NCI-H774 (cell line): ENCODE measurements around the gene GPRIN1.
"Not testable (repeated sequence)": the region's sequence is repeated elsewhere in the genome, so short reads cannot be mapped to it uniquely, and the experiment has no call there.

ENCODE experiments used
- DNase-seq: peaks from one replicate; lab custom pipeline; 2025; lab: John Stamatoyannopoulos, UW

The GPRIN1 gene

DNA sequence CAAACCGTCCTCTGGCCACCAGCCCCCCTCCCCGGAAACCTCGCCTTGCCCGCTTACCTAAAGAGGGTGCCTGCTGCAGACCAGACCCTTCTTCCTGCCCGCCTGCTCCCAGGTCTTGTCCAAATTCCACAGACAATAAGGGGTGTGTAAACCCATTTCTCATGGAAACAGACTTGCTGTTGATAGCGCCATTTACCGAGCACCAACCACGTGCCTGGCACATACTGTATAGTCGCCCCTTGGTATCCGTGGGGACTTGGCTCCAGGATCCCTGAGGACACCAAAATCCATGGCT, 35.7 kb downstream of the GPRIN1 start:
- no peak for DNase-seq

DNA sequence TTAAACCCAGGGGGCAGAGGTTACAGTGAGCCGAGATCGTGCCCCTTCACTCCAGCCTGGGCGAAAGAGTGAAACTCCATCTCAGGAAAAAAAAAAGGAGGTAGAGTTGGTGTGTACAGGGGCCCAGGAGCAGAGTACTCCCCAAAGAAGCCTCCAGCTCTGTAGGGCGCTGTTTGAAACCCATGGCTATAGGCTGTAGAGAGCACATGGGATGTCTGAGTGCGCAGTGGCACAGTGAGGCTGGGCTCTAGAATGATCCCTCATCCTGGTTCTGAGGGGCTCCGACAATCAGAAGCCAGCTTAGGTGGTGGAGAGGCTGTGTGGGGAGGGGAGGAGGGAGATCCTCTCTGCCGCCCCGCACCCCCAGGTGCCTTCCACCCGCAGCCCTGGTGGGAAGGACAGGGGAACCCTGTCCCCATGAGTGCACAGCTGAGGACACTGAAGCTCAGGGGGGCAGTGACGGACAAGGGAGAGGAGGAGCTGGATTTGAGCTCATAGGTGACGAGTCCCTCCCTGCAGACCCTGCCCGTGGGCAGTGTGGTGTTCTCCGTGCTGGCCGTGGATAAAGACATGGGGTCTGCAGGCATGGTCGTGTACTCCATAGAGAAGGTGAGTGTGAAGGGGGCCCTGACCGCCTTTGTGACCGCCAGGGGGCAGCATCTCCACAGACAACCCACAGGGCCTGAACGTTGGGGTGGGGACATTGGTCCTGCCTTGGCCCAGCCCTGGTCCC, 36.2 kb downstream of the GPRIN1 start:
- DNase-seq = peak; percentile 21

DNA sequence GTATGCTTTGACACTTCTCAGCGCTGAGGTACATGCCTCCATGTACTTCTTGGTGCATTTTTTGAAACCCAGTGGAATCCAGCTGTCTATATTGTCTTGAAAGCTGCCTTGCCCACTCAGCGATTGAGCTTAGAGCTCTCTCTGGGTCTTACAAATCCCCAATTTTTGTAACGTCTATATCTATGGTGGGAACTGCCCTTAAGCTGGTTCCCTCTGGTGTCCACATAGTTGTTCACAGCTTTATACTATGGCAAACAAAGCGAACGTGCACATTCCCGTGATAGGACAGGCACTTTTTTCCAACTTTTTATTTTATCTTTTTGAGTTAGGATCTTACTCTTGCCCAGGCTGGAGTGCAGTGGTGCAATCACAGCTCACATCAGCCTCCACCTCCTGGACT, 39.9 kb downstream of the GPRIN1 start:
- no peak for DNase-seq

DNA sequence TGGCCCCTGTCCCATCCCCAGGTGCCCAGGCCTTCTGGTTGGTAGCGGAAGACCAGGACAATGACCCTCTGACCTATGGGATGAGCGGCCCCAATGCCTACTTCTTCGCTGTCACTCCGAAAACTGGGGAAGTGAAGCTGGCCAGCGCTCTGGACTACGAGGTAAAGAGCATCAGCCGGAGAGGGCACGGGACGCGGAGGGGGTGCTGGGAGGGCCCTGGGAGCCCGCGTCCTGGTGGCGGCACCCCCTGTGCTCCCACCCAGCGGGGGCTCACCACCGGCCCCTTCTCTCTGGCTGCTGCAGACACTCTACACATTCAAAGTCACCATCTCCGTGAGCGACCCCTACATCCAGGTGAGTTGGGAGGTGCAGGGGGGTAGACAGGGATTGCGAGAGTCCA, 41.3 kb downstream of the GPRIN1 start:
- DNase-seq = no peak

DNA sequence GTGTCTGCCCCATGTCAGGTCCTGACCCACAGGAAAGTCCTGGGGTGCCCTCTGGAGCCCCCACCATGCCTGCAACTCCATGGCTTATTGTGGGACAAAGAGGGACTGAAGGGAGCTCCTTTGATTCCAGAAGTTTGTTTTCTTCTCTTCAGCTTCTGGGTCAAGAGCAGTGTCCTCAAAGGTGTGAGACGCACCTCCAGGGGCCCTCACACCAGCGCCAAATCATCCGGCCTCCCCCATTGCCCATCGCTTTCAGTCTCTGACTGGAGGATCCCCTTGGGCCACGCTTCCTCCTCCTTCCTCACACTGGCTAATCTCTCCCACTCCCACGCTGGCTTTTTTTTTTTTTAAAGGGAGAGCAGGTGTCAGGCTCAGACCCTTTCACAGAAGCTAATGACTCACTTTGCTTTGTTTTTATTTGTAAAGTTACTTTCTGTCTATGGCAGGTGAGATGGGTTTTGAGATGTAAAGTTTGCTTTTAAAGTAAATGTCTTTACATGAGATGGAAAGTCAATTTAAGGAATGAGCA, 44.1 kb downstream of the GPRIN1 start:
- no peak for DNase-seq

DNA sequence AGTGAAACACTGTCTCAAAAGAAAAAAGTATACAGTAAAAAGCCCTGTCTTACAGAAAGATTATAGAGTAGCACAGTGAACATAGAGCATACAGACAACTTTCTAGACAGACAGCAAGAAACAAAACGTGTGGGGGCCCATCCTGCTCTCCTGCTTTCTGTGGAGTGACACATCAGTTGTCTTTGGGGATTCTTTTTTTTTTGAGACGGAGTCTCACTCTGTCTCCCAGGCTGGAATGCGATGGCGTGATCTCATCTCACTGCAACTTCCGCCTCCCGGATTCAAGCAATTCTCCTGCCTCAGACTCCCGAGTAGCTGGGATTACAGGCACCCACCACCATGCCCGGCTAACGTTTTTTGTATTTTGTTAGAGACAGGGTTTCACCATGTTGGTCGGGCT, 46.0 kb downstream of the GPRIN1 start:
- DNase-seq = no peak

DNA sequence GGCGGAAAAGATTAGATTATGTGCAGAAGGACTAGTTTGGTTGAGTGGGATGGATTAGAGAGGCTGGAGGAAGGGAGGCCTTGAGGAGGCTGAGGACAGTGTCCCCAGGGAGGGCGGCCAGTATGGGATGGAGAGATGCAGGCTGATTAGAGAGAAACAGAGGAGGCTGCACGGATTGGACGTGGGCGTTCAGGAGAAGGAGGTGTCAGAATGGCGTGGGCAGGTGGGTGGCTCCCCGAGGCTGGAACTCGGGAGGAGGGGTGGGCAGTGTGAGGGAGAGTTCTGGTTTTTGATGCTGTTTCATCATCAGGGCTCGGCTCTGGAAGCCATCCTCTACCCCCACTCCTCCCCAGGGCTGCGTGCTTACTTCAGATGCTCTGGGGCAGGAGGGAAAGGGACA, 47.8 kb downstream of the GPRIN1 start:
- DNase-seq = no peak

DNA sequence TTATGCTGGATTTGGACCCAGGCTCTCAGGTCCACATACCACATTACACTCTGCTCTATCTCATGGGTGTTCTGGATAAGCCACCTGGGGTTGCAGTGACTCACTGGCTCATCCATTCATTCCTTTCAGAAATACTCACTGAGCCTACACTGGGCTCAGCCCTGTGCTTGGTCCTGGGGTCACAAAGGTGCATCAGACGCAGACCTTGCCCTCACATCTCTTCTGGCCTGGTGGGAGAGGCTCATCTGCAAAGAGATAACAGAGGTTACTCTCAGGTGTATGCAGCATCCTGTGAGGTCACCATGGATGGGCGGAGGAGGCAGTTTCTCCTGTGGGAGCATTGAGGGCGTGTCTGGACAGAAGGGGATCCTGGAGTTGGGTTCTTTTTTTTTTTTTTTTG, 48.7 kb downstream of the GPRIN1 start:
- no peak for DNase-seq

DNA sequence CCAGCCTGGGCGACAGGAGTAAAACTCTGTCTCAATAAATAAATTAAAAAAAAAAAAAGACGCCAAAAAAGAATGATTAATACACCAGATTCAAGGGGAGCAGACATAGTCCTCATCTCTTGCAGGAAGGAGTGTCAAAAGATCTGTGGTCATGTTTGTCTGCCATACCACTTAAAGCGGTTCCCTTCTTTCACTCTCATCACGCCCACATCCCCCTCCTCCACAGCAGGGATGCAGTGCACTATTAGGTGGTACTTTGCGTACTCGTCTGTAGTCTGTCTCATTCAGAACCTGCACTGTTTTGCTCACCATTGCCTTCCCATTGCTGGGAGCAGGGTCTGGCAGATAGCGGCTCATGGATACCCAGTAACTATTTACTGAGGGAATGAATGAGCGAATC, 49.6 kb downstream of the GPRIN1 start:
- no peak for DNase-seq

DNA sequence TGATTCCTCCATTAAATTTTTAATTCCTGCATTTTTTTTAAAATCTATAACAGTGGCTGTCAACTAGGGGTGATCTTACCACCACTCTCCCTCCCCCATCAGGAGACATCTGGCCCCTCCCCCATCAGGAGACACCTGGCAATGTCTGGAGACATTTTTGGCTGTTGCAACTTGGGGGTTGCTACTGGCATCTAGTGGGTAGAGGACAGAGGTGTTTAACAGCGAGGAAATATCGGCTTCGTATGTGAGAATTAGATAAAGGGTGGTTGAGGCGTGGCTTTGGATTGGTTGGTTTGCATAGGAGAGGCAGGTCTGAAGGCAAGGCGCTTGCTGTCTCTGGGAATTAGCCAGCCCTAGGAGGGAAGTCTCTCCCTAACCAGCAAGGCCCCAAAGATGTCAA, 50.3 kb downstream of the GPRIN1 start:
- DNase-seq = no peak

DNA sequence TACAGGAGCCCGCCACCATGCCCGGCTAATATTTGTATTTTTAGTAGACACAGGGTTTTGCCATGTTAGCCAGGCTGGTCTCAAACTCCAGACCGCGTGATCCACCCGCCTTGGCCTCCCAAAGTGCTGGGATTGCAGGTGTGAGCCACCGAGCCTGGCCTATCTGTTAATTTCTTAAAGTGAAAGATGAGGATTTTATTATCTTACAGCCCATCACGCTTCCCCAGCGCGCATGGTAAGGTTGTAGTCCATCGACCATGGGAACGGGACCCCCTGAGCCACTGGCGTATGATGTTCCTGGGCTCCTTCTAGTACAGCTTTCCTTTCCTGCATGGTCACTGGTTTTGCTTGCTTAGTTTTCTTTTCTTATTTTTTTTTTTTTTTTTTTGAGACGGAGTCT, 52.1 kb downstream of the GPRIN1 start:
- DNase-seq = no peak

DNA sequence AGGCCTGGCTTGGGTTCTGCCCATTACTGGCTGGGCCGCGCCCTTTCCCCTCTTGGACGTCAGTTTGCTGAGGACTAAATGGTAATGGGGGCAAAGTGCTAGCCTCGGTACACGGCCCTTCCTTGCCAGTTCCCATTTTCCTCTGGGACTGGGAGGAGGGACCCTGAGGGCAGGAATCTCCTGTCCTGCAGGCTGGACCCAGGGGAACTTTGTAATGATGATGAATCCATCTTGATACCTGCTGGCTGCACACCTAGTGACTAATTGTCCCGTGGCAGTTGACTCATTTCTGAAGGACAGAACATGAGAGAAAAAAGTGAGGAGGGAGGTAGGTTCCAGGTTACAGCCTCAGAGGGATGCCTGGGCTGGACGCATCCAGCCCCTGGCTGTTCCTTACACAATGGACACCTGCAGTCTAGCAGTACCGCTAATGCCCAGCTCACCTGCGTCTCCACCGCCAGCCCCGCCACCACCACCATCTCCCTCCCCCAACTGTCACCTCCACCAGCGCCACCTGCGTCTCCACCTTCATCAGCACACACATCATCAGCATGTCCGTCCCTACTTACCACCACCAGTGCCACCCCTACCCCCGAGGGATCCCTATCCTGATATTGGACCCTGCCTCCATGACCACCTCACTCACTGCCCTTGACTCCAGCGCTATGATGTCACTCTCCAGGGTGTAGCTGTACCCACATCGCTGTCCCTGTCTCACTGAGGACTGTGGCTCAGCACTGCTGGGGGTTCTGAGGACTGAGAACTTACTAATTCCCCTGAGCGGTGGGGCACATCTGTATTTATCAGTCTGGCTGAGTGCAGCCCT, 56.5 kb downstream of the GPRIN1 start:
- DNase-seq = no peak

DNA sequence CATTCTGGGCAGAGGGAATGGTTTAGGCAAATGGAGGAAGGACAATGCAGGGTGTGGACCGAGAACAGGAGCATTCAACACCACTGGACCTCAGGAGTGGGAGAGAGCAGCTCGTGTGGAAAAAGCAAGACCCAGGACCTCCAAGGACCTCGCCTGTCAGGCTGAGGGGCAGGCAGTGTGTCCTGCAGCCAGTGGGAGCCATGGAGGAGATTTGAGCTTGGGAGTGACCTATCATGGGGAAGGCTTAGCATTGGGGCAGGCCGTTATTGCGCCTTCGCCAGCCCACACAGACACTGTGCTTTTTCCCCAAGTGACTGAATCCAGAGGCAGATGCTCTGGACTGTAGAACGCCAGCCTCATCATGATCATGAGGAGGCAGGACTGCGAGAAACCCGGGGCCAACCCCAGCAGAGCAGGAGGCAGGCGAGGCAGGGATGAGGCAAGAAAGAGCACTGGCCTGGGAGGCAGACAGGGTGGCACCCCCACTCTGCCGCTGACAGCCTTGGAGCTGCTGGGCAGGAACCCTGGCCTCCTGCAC, 57.6 kb downstream of the GPRIN1 start:
- no peak for DNase-seq

DNA sequence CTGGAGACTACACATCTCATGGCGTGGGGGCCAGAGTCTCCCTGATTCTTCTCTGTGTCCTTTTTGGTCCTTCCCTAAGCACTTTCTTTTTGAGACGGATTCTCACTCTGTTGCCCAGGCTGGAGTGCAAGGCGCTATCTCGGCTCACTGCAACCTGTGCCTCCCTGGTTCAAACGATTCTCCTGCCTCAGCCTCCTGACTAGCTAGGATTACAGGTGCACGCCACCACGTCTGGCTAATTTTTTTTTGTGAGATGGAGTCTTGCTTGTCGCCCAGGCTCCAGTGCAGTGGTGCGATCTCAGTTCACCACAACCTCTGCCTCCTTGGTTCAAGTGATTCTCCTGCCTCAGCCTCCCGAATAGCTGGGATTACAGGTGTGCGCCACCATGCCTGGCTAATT, 59.0 kb downstream of the GPRIN1 start:
- DNase-seq = not testable (repeated sequence)

DNA sequence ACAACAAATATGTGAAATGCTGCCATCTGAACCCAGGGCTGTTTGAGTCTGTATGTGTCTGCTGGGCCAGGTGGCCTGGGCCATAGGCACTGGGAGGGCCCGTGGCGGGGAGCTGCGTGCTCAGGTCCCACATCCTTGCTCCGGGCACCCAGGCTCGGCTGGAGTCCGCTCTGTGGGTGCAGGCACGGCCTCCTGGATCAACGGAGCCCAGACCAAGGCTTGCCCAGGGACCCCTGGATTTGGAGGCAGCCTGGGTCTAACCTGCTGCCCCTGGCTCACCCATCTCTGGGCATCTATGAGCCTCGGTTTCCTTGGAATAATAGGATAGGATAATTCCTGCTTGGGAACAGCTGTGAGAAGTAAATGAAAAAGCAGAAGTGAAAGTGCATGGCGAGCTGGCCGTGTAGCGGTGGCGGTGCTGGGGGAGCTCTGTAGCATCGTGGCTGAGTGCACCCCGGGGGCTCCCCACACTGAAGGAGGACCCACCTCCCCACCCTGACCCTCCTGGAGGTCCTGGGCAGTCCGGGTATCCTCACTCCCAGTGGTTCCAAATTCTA, 59.6 kb downstream of the GPRIN1 start:
- DNase-seq = no peak

DNA sequence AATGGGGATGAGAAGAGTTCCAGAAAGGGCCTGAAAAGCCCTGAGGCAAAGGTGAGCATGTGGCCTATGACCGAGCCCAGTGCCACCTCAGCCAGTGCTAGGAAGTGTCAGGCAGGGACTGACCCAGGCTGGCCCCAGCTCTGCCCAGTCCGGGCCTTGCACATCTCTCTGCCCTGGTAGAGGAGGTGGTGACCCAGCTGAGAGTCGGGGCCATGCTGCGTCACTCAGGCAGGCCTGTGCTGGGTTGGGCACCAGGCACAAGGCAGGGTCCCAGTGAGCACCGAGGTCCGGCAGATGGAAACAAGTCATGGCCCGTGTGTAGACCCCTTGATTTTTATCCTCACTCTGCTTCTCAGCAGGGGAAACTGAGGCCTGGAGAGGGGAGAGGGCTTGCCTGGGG, 60.1 kb downstream of the GPRIN1 start:
- DNase-seq = no peak

DNA sequence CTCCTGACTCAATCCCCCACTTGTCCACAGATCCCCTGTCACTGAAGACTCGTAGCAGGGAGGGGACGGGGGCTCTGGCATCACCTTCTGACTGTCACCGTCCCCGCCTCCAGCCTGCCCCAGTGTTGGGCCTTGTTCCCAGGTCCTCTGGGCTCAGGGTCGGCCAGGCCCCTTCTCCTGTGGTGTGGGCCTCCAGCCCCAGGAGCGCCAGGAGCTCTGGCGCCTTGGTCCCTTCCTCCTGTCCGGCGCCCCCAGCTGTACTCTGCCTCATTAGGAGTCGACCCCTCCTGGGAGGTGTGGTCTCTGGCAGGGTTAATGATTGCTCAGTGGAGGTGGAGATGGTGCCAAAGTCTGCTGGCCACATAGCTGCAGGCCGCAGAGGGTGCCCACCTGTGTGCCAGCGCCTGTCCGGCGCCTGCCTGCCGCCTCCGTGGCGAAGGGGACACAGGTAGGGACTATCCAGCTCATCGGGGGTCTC, 61.0 kb downstream of the GPRIN1 start, which contains the start of gene CDHR2:
CDHR2 (plus strand) TSS at position 376 of the 478 bp plus-strand sequence. CDS start 16,011 bp downstream, outside the sequence.
- DNase-seq = no peak

DNA sequence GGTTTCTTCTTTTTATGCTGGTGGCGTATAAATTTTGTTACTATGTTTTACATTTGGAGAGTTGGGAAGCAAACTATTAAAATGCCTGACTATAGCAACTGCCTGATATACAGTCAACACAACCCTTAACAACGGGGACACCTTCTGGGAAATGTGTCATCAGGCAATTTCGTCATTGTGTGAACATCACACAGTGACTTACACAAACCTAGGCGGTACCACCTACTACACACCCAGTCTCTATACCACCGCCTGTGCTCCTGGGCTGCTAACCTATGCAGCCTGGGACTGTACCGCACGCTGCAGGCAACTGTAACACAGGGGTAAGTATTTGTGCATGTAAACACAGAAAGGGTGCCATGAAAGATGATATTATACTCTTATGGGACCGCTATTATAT, 62.2 kb downstream of the GPRIN1 start:
- no peak for DNase-seq
